Breast epithelium (tissue), 4 donors: ENCODE results near the gene CDH4. TPM values are rescaled to one million over a fixed set of nuclear protein-coding genes. Genes with fewer than 3 reads are reported as not detected.

Source experiments
- DNase-seq, 2 donors: peaks; one replicate each; pipeline ENCODE4 v3.0.0-alpha.2; 2019; ENCODE audit warnings: low spot score in 2 of 2
- H3K27ac ChIP-seq, 2 donors: fragments of 200-600 bp; sonication (generic) in 1 of 2; one replicate each; pipeline ENCODE4 v1.5.1; 2016 to 2019; ENCODE audit warnings: mild to moderate bottlenecking in 1 of 2
- H3K27me3 ChIP-seq, 2 donors: fragments of 200-600 bp; sonication (generic) in 1 of 2; one replicate each; pipeline versions ENCODE4 v1.5.1 to v1.6.0; 2017 to 2019; ENCODE audit warnings: control low read depth in 1 of 2, mild to moderate bottlenecking in 1 of 2
- H3K36me3 ChIP-seq: fragments of 200-600 bp; one replicate; pipeline ENCODE4 v1.5.1; 2019
- H3K4me1 ChIP-seq, 2 donors: fragments of 200-600 bp; sonication (generic); one replicate each; pipeline ENCODE4 v1.5.1; 2016 to 2019; ENCODE audit warnings: control low read depth in 1 of 2
- H3K4me3 ChIP-seq, 3 donors: fragments of 200-600 bp; sonication (generic); 1 replicate in 2 of 3; 2 replicates in 1 of 3; pipeline ENCODE4 v1.5.1; 2016 to 2019; ENCODE audit warnings: mild to moderate bottlenecking in 3 of 3, moderate library complexity in 2 of 3
- H3K9me3 ChIP-seq, 2 donors: fragments of 200-600 bp; sonication (generic) in 1 of 2; one replicate each; pipeline ENCODE4 v1.5.1; 2016 to 2019; ENCODE audit warnings: control low read depth in 1 of 2
- CTCF ChIP-seq, 3 donors: fragments of 450-650 bp; IDR thresholded peaks; one replicate each; pipeline ENCODE4 v1.5.1; 2016 to 2017; ENCODE audit warnings: antibody characterized with exemption in 3 of 3, mild to moderate bottlenecking in 3 of 3, moderate library complexity in 3 of 3
- POLR2A ChIP-seq: fragments of 450-650 bp; IDR thresholded peaks from one replicate; pipeline ENCODE4 v1.6.1; 2016; ENCODE audit warnings: antibody characterized with exemption, mild to moderate bottlenecking, moderate library complexity
- POLR2AphosphoS5 ChIP-seq, 3 donors: sonication (generic); formaldehyde crosslinking; IDR thresholded peaks; one replicate each; pipeline ENCODE4 v1.6.1; 2017; ENCODE audit warnings: antibody characterized with exemption in 3 of 3
- intact Hi-C: fragments of 100-400 bp; cut with DNase I; formaldehyde crosslinking; loops from one replicate; pipeline ENCODE4 v1.15.1; 2023; ENCODE audit warnings: low total_unique reads
- total RNA-seq, 3 donors: library from RNA; depleted of rRNA; stranded (reverse); fragments of >200 nt; gene quantifications; one replicate each; pipeline ENCODE4 v1.1.0, GENCODE V29; 2016

The CDH4 gene
- total RNA-seq, 3 donors from 2014 or later, result under 0.01 TPM; not detected in 2

GRCh38 chr20:61750093-61750492 lies 498.0 kb downstream of the CDH4 start:
- intact Hi-C loops, result no loop called here
- TF ChIP-seq CTCF (IDR thresholded peaks at IDR 0.05), result no peak
- DNase-seq, result no peak
- peaks cover 8 to 14% of the 10 kb centered on the region in 2 donors for H3K9me3 ChIP-seq
- no peak overlapping the region for H3K27ac ChIP-seq
- no peaks in the 10 kb centered on the region for H3K4me1 ChIP-seq
- H3K4me3 ChIP-seq, result no peak overlapping the region
- H3K36me3 ChIP-seq, result no peaks in the 10 kb centered on the region
- no peaks in the 10 kb centered on the region for H3K27me3 ChIP-seq

DNA sequence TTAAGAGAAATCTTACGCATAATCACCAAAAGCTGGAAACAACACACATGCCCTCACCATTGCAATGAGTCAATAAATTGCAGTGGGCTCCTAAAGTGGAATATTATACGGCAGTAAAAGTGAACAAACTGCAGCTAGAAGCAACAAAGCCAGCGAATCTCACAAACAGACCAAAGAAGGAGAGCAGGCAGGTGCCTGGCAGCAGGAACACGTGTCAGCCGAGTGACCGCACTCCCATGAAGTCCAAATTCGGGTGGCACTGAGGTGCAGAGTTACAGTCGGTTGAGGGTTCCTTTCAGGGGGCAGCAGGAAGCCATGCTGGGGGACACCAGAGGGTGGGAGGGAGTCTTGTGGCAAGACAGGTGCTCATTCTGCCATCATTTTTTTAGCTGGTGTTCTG lies 500.5 kb downstream of the CDH4 start:
- Histone ChIP-seq H3K27me3 (no peaks in the 10 kb centered on the region), H3K4me3 (no peak overlapping the region), H3K9me3 (peaks cover 8 to 14% of the 10 kb centered on the region in 2 donors), H3K27ac (no peak overlapping the region), H3K36me3 (no peaks in the 10 kb centered on the region), H3K4me1 (no peaks in the 10 kb centered on the region)
- TF ChIP-seq POLR2A (no peak), CTCF (IDR thresholded peaks at IDR 0.05) (no peak), POLR2AphosphoS5 (IDR thresholded peaks at IDR 0.05) (no peak)
- intact Hi-C loops, result no loop called here
- DNase-seq, result no peak

- Histone ChIP-seq H3K27me3 (no peaks in the 10 kb centered on the region), H3K9me3 (peaks cover 4 to 14% of the 10 kb centered on the region in 2 donors), H3K4me1 (no peaks in the 10 kb centered on the region), H3K27ac (no peak overlapping the region), H3K4me3 (no peak overlapping the region), H3K36me3 (no peaks in the 10 kb centered on the region)
- DNase-seq, result peak in 1 of 2 donors; percentile 2
- intact Hi-C loops, result no loop called here
- no peak for TF ChIP-seq POLR2AphosphoS5 (IDR thresholded peaks at IDR 0.05)
Measured at GRCh38 chr20:61753316-61753942, 501.4 kb downstream of the CDH4 start.

- H3K9me3 ChIP-seq, result peaks cover 4 to 14% of the 10 kb centered on the region in 2 donors
Measured at GRCh38 chr20:61753987-61754956, 502.2 kb downstream of the CDH4 start.

More at GRCh38 chr20:61753987-61754956, 502.2 kb downstream of the CDH4 start:
- Histone ChIP-seq H3K4me1 (no peaks in the 10 kb centered on the region), H3K36me3 (no peaks in the 10 kb centered on the region), H3K4me3 (peak overlapping the region in 1 of 3 donors; percentile 8), H3K27me3 (no peaks in the 10 kb centered on the region), H3K27ac (no peak overlapping the region)
- DNase-seq, result peak in 1 of 2 donors; percentile 30
- no peak for TF ChIP-seq POLR2AphosphoS5 (IDR thresholded peaks at IDR 0.05)
- TF ChIP-seq CTCF (IDR thresholded peaks at IDR 0.05), result no peak
- TF ChIP-seq POLR2A, result no peak
- intact Hi-C loops, result no loop called here
